ENCODE measurements around the gene BTC. TPM values are rescaled to one million over a fixed set of nuclear protein-coding genes. Genes with fewer than 3 reads are reported as not detected.
"Not testable (repeated sequence)": the region's sequence is repeated elsewhere in the genome, so short reads cannot be mapped to it uniquely, and the experiment has no call there.

BTC gene
- total and polyA plus RNA-seq, 9 donors, result 2.5 to 7.1 (median 3.4) TPM

- H3K4me3 ChIP-seq (ENCODE audit: low read length), result no peak overlapping the region
- H3K4me1 ChIP-seq (ENCODE audit: control insufficient read depth, insufficient read depth, low read length), result no peaks in the 10 kb centered on the region
- H3K27ac ChIP-seq (ENCODE audit: low read length), result no peak overlapping the region
- no peaks in the 10 kb centered on the region for H3K9me3 ChIP-seq (replicated peaks; ENCODE audit: control insufficient read depth, low read depth, low read length)
- H3K36me3 ChIP-seq (ENCODE audit: control insufficient read depth, insufficient read depth, low read length), result no peaks in the 10 kb centered on the region
- H3K27me3 ChIP-seq (ENCODE audit: control insufficient read depth, insufficient read depth, low read length), result no peaks in the 10 kb centered on the region
- DNase-seq, result no peak
- no CpG with 5 or more reads among the region's 1 CpG for WGBS (ENCODE audit: insufficient coverage)
Measured at GRCh38 chr4:74733756-74734155, 60.6 kb downstream of the BTC start.

- no peaks in the 10 kb centered on the region for H3K4me1 ChIP-seq (ENCODE audit: control insufficient read depth, insufficient read depth, low read length)
- H3K27ac ChIP-seq (ENCODE audit: low read length), result no peak overlapping the region
- DNase-seq, result no peak
- no peaks in the 10 kb centered on the region for H3K9me3 ChIP-seq (replicated peaks; ENCODE audit: control insufficient read depth, low read depth, low read length)
- H3K36me3 ChIP-seq (ENCODE audit: control insufficient read depth, insufficient read depth, low read length), result no peaks in the 10 kb centered on the region
- no CpG with 5 or more reads among the region's 3 CpGs for WGBS (ENCODE audit: insufficient coverage)
- H3K4me3 ChIP-seq (ENCODE audit: low read length), result no peak overlapping the region
- H3K27me3 ChIP-seq (ENCODE audit: control insufficient read depth, insufficient read depth, low read length), result no peaks in the 10 kb centered on the region
Measured at GRCh38 chr4:74724979-74725378, 69.3 kb downstream of the BTC start.

GRCh38 chr4:74716436-74716765 lies 77.9 kb downstream of the BTC start:
- H3K4me3 ChIP-seq (ENCODE audit: low read length), result no peak overlapping the region
- H3K4me1 ChIP-seq (ENCODE audit: control insufficient read depth, insufficient read depth, low read length), result no peaks in the 10 kb centered on the region
- H3K27me3 ChIP-seq (ENCODE audit: control insufficient read depth, insufficient read depth, low read length), result no peaks in the 10 kb centered on the region
- H3K36me3 ChIP-seq (ENCODE audit: control insufficient read depth, insufficient read depth, low read length), result no peaks in the 10 kb centered on the region
- no peak overlapping the region for H3K27ac ChIP-seq (ENCODE audit: low read length)
- peaks cover 2% of the 10 kb centered on the region for H3K9me3 ChIP-seq (replicated peaks; ENCODE audit: control insufficient read depth, low read depth, low read length)
- no peak for DNase-seq
- WGBS (ENCODE audit: insufficient coverage), result no CpG with 5 or more reads among the region's 1 CpG

- 89% methylated on average over 1 of the region's 5 CpGs for WGBS (ENCODE audit: insufficient coverage)
- no peak overlapping the region for H3K27ac ChIP-seq (ENCODE audit: low read length)
- H3K4me1 ChIP-seq (ENCODE audit: control insufficient read depth, insufficient read depth, low read length), result no peaks in the 10 kb centered on the region
- peaks cover 2% of the 10 kb centered on the region for H3K9me3 ChIP-seq (replicated peaks; ENCODE audit: control insufficient read depth, low read depth, low read length)
- H3K4me3 ChIP-seq (ENCODE audit: low read length), result no peak overlapping the region
- DNase-seq, result no peak
- H3K27me3 ChIP-seq (ENCODE audit: control insufficient read depth, insufficient read depth, low read length), result no peaks in the 10 kb centered on the region
- no peaks in the 10 kb centered on the region for H3K36me3 ChIP-seq (ENCODE audit: control insufficient read depth, insufficient read depth, low read length)
Measured at GRCh38 chr4:74715706-74716435, 78.5 kb downstream of the BTC start.

- Histone ChIP-seq H3K9me3 (replicated peaks; ENCODE audit: control insufficient read depth, low read depth, low read length) (peaks cover 2% of the 10 kb centered on the region), H3K36me3 (ENCODE audit: control insufficient read depth, insufficient read depth, low read length) (no peaks in the 10 kb centered on the region), H3K27ac (ENCODE audit: low read length) (no peak overlapping the region), H3K27me3 (ENCODE audit: control insufficient read depth, insufficient read depth, low read length) (no peaks in the 10 kb centered on the region), H3K4me3 (ENCODE audit: low read length) (no peak overlapping the region), H3K4me1 (ENCODE audit: control insufficient read depth, insufficient read depth, low read length) (no peaks in the 10 kb centered on the region)
- WGBS (ENCODE audit: insufficient coverage), result no CpG with 5 or more reads among the region's 1 CpG
- no peak for DNase-seq
Measured at GRCh38 chr4:74714611-74715130, 79.7 kb downstream of the BTC start.

GRCh38 chr4:74708135-74708534 lies 86.2 kb downstream of the BTC start:
- not testable (repeated sequence) for H3K4me1 ChIP-seq (ENCODE audit: control insufficient read depth, insufficient read depth, low read length); H3K4me3 ChIP-seq (ENCODE audit: low read length); H3K36me3 ChIP-seq (ENCODE audit: control insufficient read depth, insufficient read depth, low read length); H3K27ac ChIP-seq (ENCODE audit: low read length); H3K27me3 ChIP-seq (ENCODE audit: control insufficient read depth, insufficient read depth, low read length); DNase-seq; H3K9me3 ChIP-seq (replicated peaks; ENCODE audit: control insufficient read depth, low read depth, low read length)
- no CpG with 5 or more reads among the region's 3 CpGs for WGBS (ENCODE audit: insufficient coverage)

Other genes with a start within 250 kb of the BTC start
- gene PARM1, start 138.6 kb upstream of the BTC start, total RNA-seq, result 65.7 TPM
- gene PARM1, start 138.6 kb upstream of the BTC start, polyA plus RNA-seq (ENCODE audit: insufficient read depth in 1 of 8, insufficient read length in 8 of 8, low replicate concordance in 1 of 8), result 100 to 1,000 TPM in 1 of 8 donors, 10 to 100 TPM in 7; 58.0 to 100 (median 78.2) TPM